A549 (cell line): Measurements from ENCODE around the gene SCG2. TPM values are rescaled to one million over a fixed set of nuclear protein-coding genes. Genes with fewer than 3 reads are reported as not detected.

Experiments
- ATAC-seq, 2 experiments: fragments of 200-7000 bp in 1 of 2; fragments of >200 bp in 1 of 2; cut with Nextera tagmentation in 1 of 2; cut with Tn5 transposase in 1 of 2; 3 replicates each; pipeline versions ENCODE4 v1.8.0 to v1.9.1; 2018 to 2020; ENCODE audit warnings: mild to moderate bottlenecking in 1 of 2, moderate library complexity in 1 of 2
- CTCF ChIA-PET: fragments of 300-600 bp; sonication (Branson Sonifier 250); formaldehyde crosslinking; extraction: SDS; loops from one replicate; lab custom pipeline; 2021; ENCODE audit warnings: antibody characterized with exemption, inconsistent platforms; lab: Yijun Ruan, JAX
- POLR2A ChIA-PET: fragments of 350-600 bp; formaldehyde crosslinking; extraction: SDS; loops from one replicate; lab custom pipeline; 2021; ENCODE audit warnings: antibody characterized with exemption, inconsistent platforms; lab: Yijun Ruan, JAX
- DNase-seq, 2 experiments: peaks; one replicate each; pipeline versions ENCODE4 v3.0.0 to v3.0.0-alpha.2; 2011 to 2016; ENCODE audit warnings: low read depth in 1 of 2, low spot score in 1 of 2
- FAIRE-seq: peaks from 2 replicates; lab custom pipeline; 2011; peaks lifted over from hg19 to GRCh38; lab: Jason Lieb, UNC
- H3K27ac ChIP-seq, 2 experiments: fragments of >200 bp; sonication (Bioruptor Twin); formaldehyde crosslinking; 3 replicates each; pipeline ENCODE4 v1.5.1; 2016 to 2017
- H3K4me1 ChIP-seq: fragments of >200 bp; sonication (Bioruptor Twin); formaldehyde crosslinking; 3 replicates; pipeline ENCODE4 v1.6.1; 2016
- H3K4me2 ChIP-seq: fragments of >200 bp; sonication (Bioruptor Twin); formaldehyde crosslinking; 3 replicates; pipeline ENCODE4 v1.6.1; 2016
- H3K4me3 ChIP-seq: fragments of >200 bp; sonication (Bioruptor Twin); formaldehyde crosslinking; 3 replicates; pipeline ENCODE4 v1.5.1; 2016
- H3K9me3 ChIP-seq: fragments of >200 bp; sonication (Bioruptor Twin); formaldehyde crosslinking; 3 replicates; pipeline ENCODE4 v1.6.1; 2016
- BCL3 ChIP-seq: fragments of >200 bp; sonication (Bioruptor Twin); formaldehyde crosslinking; IDR thresholded peaks from 3 replicates; pipeline ENCODE4 v1.6.1; 2016
- BHLHE40 ChIP-seq: IDR thresholded peaks from 2 replicates; pipeline ENCODE4 v1.6.1; 2012; ENCODE audit warnings: low read depth, low read length, inconsistent platforms
- CHD4 ChIP-seq: fragments of 200-600 bp; sonication (generic); IDR thresholded peaks from 2 replicates; pipeline ENCODE4 v1.6.1; 2016; ENCODE audit warnings: antibody characterized with exemption, mild to moderate bottlenecking, borderline replicate concordance
- ELK1 ChIP-seq: fragments of 150-350 bp; IDR thresholded peaks from 2 replicates; pipeline ENCODE4 v1.6.1; 2014; ENCODE audit warnings: low read depth, mild to moderate bottlenecking, low read length
- ESRRA ChIP-seq: fragments of 150-350 bp; IDR thresholded peaks from 2 replicates; pipeline ENCODE4 v1.6.1; 2014; ENCODE audit warnings: mild to moderate bottlenecking, low read length, borderline replicate concordance
- FOSB ChIP-seq: fragments of 250-450 bp; sonication (Bioruptor Pico); IDR thresholded peaks from 2 replicates; pipeline ENCODE4 v1.5.0; 2020; ENCODE audit warnings: mild to moderate bottlenecking, moderate library complexity
- FOSL2 ChIP-seq, 2 experiments: fragments of 450-650 bp in 1 of 2; fragments of >200 bp in 1 of 2; sonication (Bioruptor Twin) in 1 of 2; formaldehyde crosslinking; IDR thresholded peaks; 2 replicates each; pipeline versions ENCODE4 v1.5.0 to v1.6.1; 2016 to 2020; ENCODE audit warnings: mild to moderate bottlenecking in 1 of 2, moderate library complexity in 1 of 2
- GATA3 ChIP-seq: IDR thresholded peaks from 2 replicates; pipeline ENCODE4 v1.6.1; 2012; ENCODE audit warnings: borderline replicate concordance
- HES2 ChIP-seq: fragments of >200 bp; sonication (Bioruptor Twin); formaldehyde crosslinking; IDR thresholded peaks from 2 replicates; pipeline ENCODE4 v1.6.1; 2016
- HEYL ChIP-seq: fragments of 250-450 bp; sonication (Bioruptor Pico); IDR thresholded peaks from 2 replicates; pipeline ENCODE4 v1.8.0; 2021; ENCODE audit warnings: mild to moderate bottlenecking, moderate library complexity
- HMGXB4 ChIP-seq: fragments of 250-450 bp; sonication (Bioruptor Pico); IDR thresholded peaks from 2 replicates; pipeline ENCODE4 v1.5.0; 2021; ENCODE audit warnings: mild to moderate bottlenecking, moderate library complexity, borderline replicate concordance
- HOXA7 ChIP-seq: fragments of 250-450 bp; sonication (Bioruptor Pico); IDR thresholded peaks from 2 replicates; pipeline ENCODE4 v1.5.0; 2020; ENCODE audit warnings: mild to moderate bottlenecking, moderate library complexity
- HOXB5 ChIP-seq: fragments of 250-450 bp; sonication (Bioruptor Pico); IDR thresholded peaks from 2 replicates; pipeline ENCODE4 v1.5.0; 2020; ENCODE audit warnings: mild to moderate bottlenecking, moderate library complexity
- JUN ChIP-seq, 2 experiments: fragments of >200 bp; sonication (Bioruptor Twin); formaldehyde crosslinking; IDR thresholded peaks; 2 replicates in 1 of 2; 3 replicates in 1 of 2; pipeline ENCODE4 v1.6.1; 2016 to 2017
- JUNB ChIP-seq: fragments of >200 bp; sonication (Bioruptor Twin); formaldehyde crosslinking; IDR thresholded peaks from 2 replicates; pipeline ENCODE4 v1.6.1; 2016
- KDM1A ChIP-seq: fragments of 200-600 bp; sonication (generic); IDR thresholded peaks from 2 replicates; pipeline ENCODE4 v1.6.1; 2016; ENCODE audit warnings: low read depth, mild to moderate bottlenecking
- KDM5A ChIP-seq: fragments of 200-600 bp; sonication (generic); IDR thresholded peaks from 2 replicates; pipeline ENCODE4 v1.6.1; 2016; ENCODE audit warnings: antibody characterized with exemption, mild to moderate bottlenecking
- MAZ ChIP-seq: fragments of 150-350 bp; IDR thresholded peaks from 2 replicates; pipeline ENCODE4 v1.6.1; 2014; ENCODE audit warnings: antibody characterized with exemption, low read depth, low read length, borderline replicate concordance
- MYC ChIP-seq: IDR thresholded peaks from 2 replicates; pipeline ENCODE4 v1.6.1; 2012; ENCODE audit warnings: mild to moderate bottlenecking, inconsistent platforms, low read length, improper control_type of control experiment, borderline replicate concordance
- NPAS2 ChIP-seq: fragments of 250-450 bp; sonication (Bioruptor Pico); IDR thresholded peaks from 2 replicates; pipeline ENCODE4 v1.8.0; 2022; ENCODE audit warnings: mild to moderate bottlenecking, moderate library complexity, borderline replicate concordance
- NR3C1 ChIP-seq: fragments of >200 bp; sonication (Bioruptor Twin); formaldehyde crosslinking; IDR thresholded peaks from 3 replicates; pipeline ENCODE4 v1.6.1; 2017
- PHF8 ChIP-seq: fragments of 200-600 bp; sonication (generic); IDR thresholded peaks from 2 replicates; pipeline ENCODE4 v1.6.1; 2016; ENCODE audit warnings: low read depth, mild to moderate bottlenecking, antibody characterized with exemption, moderate library complexity, borderline replicate concordance
- RAD21 ChIP-seq, 2 experiments: fragments of >200 bp in 1 of 2; sonication (Bioruptor Twin) in 1 of 2; formaldehyde crosslinking in 1 of 2; IDR thresholded peaks in 1 of 2; conservative IDR thresholded peaks in 1 of 2; 2 replicates in 1 of 2; 3 replicates in 1 of 2; pipeline ENCODE4 v1.6.1; 2012 to 2018; ENCODE audit warnings: inconsistent platforms in 1 of 2
- RARB ChIP-seq: fragments of 250-450 bp; sonication (Bioruptor Pico); IDR thresholded peaks from 2 replicates; pipeline ENCODE4 v1.8.0; 2021; ENCODE audit warnings: mild to moderate bottlenecking, moderate library complexity
- SMC3 ChIP-seq: fragments of >200 bp; sonication (Bioruptor Twin); formaldehyde crosslinking; IDR thresholded peaks from 3 replicates; pipeline ENCODE4 v1.6.1; 2018; ENCODE audit warnings: inconsistent platforms
- ZC3H11A ChIP-seq: fragments of 450-650 bp; IDR thresholded peaks from 2 replicates; pipeline ENCODE4 v1.6.1; 2014; ENCODE audit warnings: antibody characterized with exemption, mild to moderate bottlenecking
- ZNF302 ChIP-seq: fragments of 250-450 bp; sonication (Bioruptor Pico); IDR thresholded peaks from 2 replicates; pipeline ENCODE4 v1.9.0; 2021; ENCODE audit warnings: inconsistent platforms, mild to moderate bottlenecking, moderate library complexity
- WGBS: methylation state at CpG from one replicate; pipeline ENCODE4 v1.1.6; 2017; ENCODE audit errors: missing lambda C conversion rate; 5-methylcytosine and 5-hydroxymethylcytosine counted together
- polyA plus RNA-seq, 4 experiments: library from polyadenylated mRNA; depleted of rRNA in 3 of 4; stranded (reverse); fragments of >200 nt; fragmentation: RNase III in 1 of 4; extraction: RNeasy Plus Mini Kit Qiagen cat#74134 plus additional on column Dnase treatment in 1 of 4; gene quantifications; 2 replicates in 3 of 4; 3 replicates in 1 of 4; pipeline ENCODE4 v1.2.3, GENCODE V29; 2011 to 2017

Gene SCG2
- polyA plus RNA-seq, 2 of the 4 experiments (the other 2 are of a cell fraction) = 0.84 to 10.2 TPM

- Histone ChIP-seq H3K9me3 (no peaks in the 10 kb centered on the region), H3K4me3 (no peak overlapping the region), H3K4me1 (no peaks in the 10 kb centered on the region), H3K4me2 (no peak overlapping the region), H3K27ac (no peak overlapping the region)
- whole genome bisulfite sequencing = 47% methylated on average over 2 of the region's 2 CpGs
- no peak for ATAC-seq
- ChIA-PET POLR2A (no interaction called here), CTCF (interaction anchor here (0.6 to 1.0 kb wide), 2 partner anchors 9 to 662 kb away, joined by 3 to 4 read pairs; no protein-coding TSS in a partner anchor)
- FAIRE-seq = no peak
- DNase-seq = no peak
- no peak for TF ChIP-seq NR3C1
- no peak for TF ChIP-seq HOXB5
- no peak for TF ChIP-seq NPAS2
- TF ChIP-seq BHLHE40 = no peak
- no peak for TF ChIP-seq ESRRA
- no peak for TF ChIP-seq PHF8
- TF ChIP-seq ZC3H11A = no peak
- TF ChIP-seq KDM5A = no peak
- TF ChIP-seq FOSL2 (IDR thresholded peaks at IDR 0.05) = no peak
- no peak for TF ChIP-seq FOSL2 (CRISPR knock-in tag; IDR thresholded peaks at IDR 0.05)
- TF ChIP-seq HOXA7 (CRISPR knock-in tag) = no peak
- no peak for TF ChIP-seq JUN (IDR thresholded peaks at IDR 0.05)
- TF ChIP-seq MAZ = no peak
- TF ChIP-seq BCL3 = no peak
- TF ChIP-seq CHD4 = no peak
- TF ChIP-seq GATA3 = no peak
- TF ChIP-seq MYC = no peak
- no peak for TF ChIP-seq RAD21 (conservative IDR thresholded peaks at IDR 0.05 in 1 of 2, IDR thresholded peaks at IDR 0.05 in 1 of 2)
- no peak for TF ChIP-seq ZNF302 (CRISPR knock-in tag)
- TF ChIP-seq HEYL (CRISPR knock-in tag) = no peak
Measured at GRCh38 chr2:223632826-223633225, 30.7 kb upstream of the SCG2 start.

- ChIA-PET CTCF (interaction anchor here (0.9 to 3.0 kb wide), 2 partner anchors 16 to 122 kb away, joined by 3 to 7 read pairs; no protein-coding TSS in a partner anchor), POLR2A (no interaction called here)
- TF ChIP-seq NPAS2 = no peak
- FAIRE-seq = no peak
- H3K4me1 ChIP-seq = no peaks in the 10 kb centered on the region
- no peak for ATAC-seq
- no peak for DNase-seq
- H3K4me2 ChIP-seq = no peak overlapping the region
- 33% methylated on average over 2 of the region's 2 CpGs for WGBS
- no peak overlapping the region for H3K4me3 ChIP-seq
- no peaks in the 10 kb centered on the region for H3K9me3 ChIP-seq
- H3K27ac ChIP-seq = no peak overlapping the region
Measured at GRCh38 chr2:223626716-223627115, 24.6 kb upstream of the SCG2 start.

GRCh38 chr2:223625652-223626051 is 23.5 kb upstream of the SCG2 start:
- CTCF ChIA-PET = no interaction called here
- TF ChIP-seq ESRRA (no peak), JUNB (no peak)
- TF ChIP-seq, all 56 proteins: peak for 0
- no peak for ATAC-seq
- Histone ChIP-seq H3K4me1 (no peaks in the 10 kb centered on the region), H3K27ac (no peak overlapping the region), H3K9me3 (no peaks in the 10 kb centered on the region), H3K4me2 (no peak overlapping the region), H3K4me3 (no peak overlapping the region)
- no peak for DNase-seq
- 76% methylated on average over 1 of the region's 1 CpG for WGBS
- no peak for FAIRE-seq
- POLR2A ChIA-PET = no interaction called here

GRCh38 chr2:223621901-223622300 is 19.7 kb upstream of the SCG2 start:
- WGBS = 81% methylated on average over 7 of the region's 7 CpGs
- Histone ChIP-seq H3K9me3 (no peaks in the 10 kb centered on the region), H3K4me1 (no peaks in the 10 kb centered on the region), H3K4me3 (no peak overlapping the region), H3K4me2 (no peak overlapping the region), H3K27ac (no peak overlapping the region)
- ChIA-PET POLR2A (no interaction called here), CTCF (no interaction called here)
- FAIRE-seq = no peak
- DNase-seq = no peak
- no peak for ATAC-seq
- TF ChIP-seq BCL3 (no peak), FOSB (CRISPR knock-in tag) (no peak), NR3C1 (no peak), HMGXB4 (CRISPR knock-in tag) (no peak), RARB (CRISPR knock-in tag) (no peak), SMC3 (no peak), HES2 (no peak), ELK1 (no peak), BHLHE40 (no peak), KDM1A (no peak)
